DOHH2 (cell line): ENCODE measurements around the gene EN2.

Source experiments
- H3F3A ChIP-seq: fragments of 200-600 bp; sonication (generic), shearing (Covaris generic); 2 replicates; pipeline ENCODE4 v1.6.0; 2016; ENCODE audit warnings: antibody characterized with exemption, mild to moderate bottlenecking; ENCODE audit not compliant: control insufficient read depth, insufficient read depth
- H3K27ac ChIP-seq: fragments of 200-600 bp; sonication (generic); 2 replicates; pipeline ENCODE4 v1.5.1; 2014; ENCODE audit warnings: low read depth, mild to moderate bottlenecking, low read length, moderate library complexity
- H3K27me3 ChIP-seq: fragments of 200-600 bp; sonication (generic); 2 replicates; pipeline ENCODE4 v1.6.1; 2014; ENCODE audit warnings: mild to moderate bottlenecking, low read length, mixed read lengths; ENCODE audit not compliant: control insufficient read depth
- H3K36me3 ChIP-seq: fragments of 200-600 bp; sonication (generic); 2 replicates; pipeline ENCODE4 v1.6.1; 2014; ENCODE audit warnings: mild to moderate bottlenecking, low read length, moderate library complexity, mixed read lengths; ENCODE audit not compliant: control insufficient read depth
- H3K4me1 ChIP-seq: fragments of 200-600 bp; sonication (generic); 2 replicates; pipeline ENCODE4 v1.6.1; 2014; ENCODE audit warnings: mild to moderate bottlenecking, low read length, mixed read lengths; ENCODE audit not compliant: control insufficient read depth
- H3K4me2 ChIP-seq: fragments of 200-600 bp; sonication (generic); 2 replicates; pipeline ENCODE4 v1.6.0; 2014; ENCODE audit warnings: mild to moderate bottlenecking, low read length, moderate library complexity
- H3K4me3 ChIP-seq: fragments of 200-600 bp; sonication (generic); 2 replicates; pipeline ENCODE4 v1.5.1; 2014; ENCODE audit warnings: mild to moderate bottlenecking, low read length, mixed read lengths
- H3K79me2 ChIP-seq: fragments of 200-600 bp; sonication (generic); 2 replicates; pipeline ENCODE4 v1.6.1; 2014; ENCODE audit warnings: mild to moderate bottlenecking, low read length, mixed read lengths; ENCODE audit not compliant: control insufficient read depth
- H3K9me2 ChIP-seq: fragments of 200-600 bp; sonication (generic); replicated peaks from 2 replicates; pipeline ENCODE4 v1.6.1; 2014; ENCODE audit warnings: mild to moderate bottlenecking, low read length, mixed read lengths; ENCODE audit not compliant: control insufficient read depth
- H3K9me3 ChIP-seq: fragments of 200-600 bp; sonication (generic); 2 replicates; pipeline ENCODE4 v1.6.1; 2014; ENCODE audit warnings: antibody characterized with exemption, low read length, mixed read lengths; ENCODE audit not compliant: control insufficient read depth, insufficient read depth
- H4K20me1 ChIP-seq: fragments of 200-600 bp; sonication (generic); 2 replicates; pipeline ENCODE4 v1.6.0; 2014; ENCODE audit warnings: low read depth, mild to moderate bottlenecking, antibody characterized with exemption, low read length, moderate library complexity; ENCODE audit not compliant: control insufficient read depth, insufficient read depth
- EZH2phosphoT487 ChIP-seq: fragments of 200-600 bp; sonication (generic); IDR thresholded peaks from 2 replicates; pipeline ENCODE4 v1.6.1; 2017; ENCODE audit warnings: borderline replicate concordance, mild to moderate bottlenecking, antibody characterized with exemption, low read length, moderate library complexity, mixed read lengths
- TF ChIP-seq, protein P1 (sequence below): fragments of 200-600 bp; sonication (generic); IDR thresholded peaks from one replicate; pipeline ENCODE4 v1.5.1; 2014; ENCODE audit warnings: antibody characterized with exemption, mild to moderate bottlenecking, low read depth, low read length; ENCODE audit not compliant: poor library complexity, severe bottlenecking

The EN2 gene

DNA sequence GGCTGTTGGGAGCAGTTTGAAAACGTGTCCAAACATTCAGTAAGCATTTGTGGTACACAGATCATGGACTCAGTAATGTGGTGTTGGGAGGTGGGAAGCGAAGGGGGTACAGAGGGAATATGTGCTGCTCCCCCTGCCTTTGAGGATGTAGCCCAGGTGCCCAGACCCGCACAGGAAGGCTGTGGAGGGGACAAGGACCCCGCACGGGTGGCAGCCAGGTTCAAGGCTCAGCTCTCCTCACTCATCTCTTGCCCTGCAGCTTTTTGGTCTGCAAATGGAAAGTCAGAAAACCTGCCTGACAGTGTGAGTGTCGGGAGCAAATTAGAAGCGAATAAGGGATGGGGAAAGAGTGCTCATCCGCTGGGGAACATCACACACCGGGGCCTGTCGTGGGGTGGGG is 27.3 kb upstream of the EN2 start:
- H3K27ac ChIP-seq: no peak overlapping the region
- no peaks in the 10 kb centered on the region for H3K9me3 ChIP-seq
- peaks cover 5% of the 10 kb centered on the region; the same call in 1 of the 2 replicates for H3K27me3 ChIP-seq
- no peak overlapping the region for H3K4me3 ChIP-seq
- H3F3A ChIP-seq: no peaks in the 10 kb centered on the region
- H3K9me2 ChIP-seq: no peaks in the 10 kb centered on the region
- TF ChIP-seq EZH2phosphoT487: no peak
- TF ChIP-seq, protein P1, sequence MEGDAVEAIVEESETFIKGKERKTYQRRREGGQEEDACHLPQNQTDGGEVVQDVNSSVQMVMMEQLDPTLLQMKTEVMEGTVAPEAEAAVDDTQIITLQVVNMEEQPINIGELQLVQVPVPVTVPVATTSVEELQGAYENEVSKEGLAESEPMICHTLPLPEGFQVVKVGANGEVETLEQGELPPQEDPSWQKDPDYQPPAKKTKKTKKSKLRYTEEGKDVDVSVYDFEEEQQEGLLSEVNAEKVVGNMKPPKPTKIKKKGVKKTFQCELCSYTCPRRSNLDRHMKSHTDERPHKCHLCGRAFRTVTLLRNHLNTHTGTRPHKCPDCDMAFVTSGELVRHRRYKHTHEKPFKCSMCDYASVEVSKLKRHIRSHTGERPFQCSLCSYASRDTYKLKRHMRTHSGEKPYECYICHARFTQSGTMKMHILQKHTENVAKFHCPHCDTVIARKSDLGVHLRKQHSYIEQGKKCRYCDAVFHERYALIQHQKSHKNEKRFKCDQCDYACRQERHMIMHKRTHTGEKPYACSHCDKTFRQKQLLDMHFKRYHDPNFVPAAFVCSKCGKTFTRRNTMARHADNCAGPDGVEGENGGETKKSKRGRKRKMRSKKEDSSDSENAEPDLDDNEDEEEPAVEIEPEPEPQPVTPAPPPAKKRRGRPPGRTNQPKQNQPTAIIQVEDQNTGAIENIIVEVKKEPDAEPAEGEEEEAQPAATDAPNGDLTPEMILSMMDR: no peak
- H3K4me2 ChIP-seq: no peak overlapping the region
- no peaks in the 10 kb centered on the region for H3K79me2 ChIP-seq
- H3K4me1 ChIP-seq: no peaks in the 10 kb centered on the region
- H4K20me1 ChIP-seq: no peaks in the 10 kb centered on the region
- H3K36me3 ChIP-seq: no peaks in the 10 kb centered on the region

DNA sequence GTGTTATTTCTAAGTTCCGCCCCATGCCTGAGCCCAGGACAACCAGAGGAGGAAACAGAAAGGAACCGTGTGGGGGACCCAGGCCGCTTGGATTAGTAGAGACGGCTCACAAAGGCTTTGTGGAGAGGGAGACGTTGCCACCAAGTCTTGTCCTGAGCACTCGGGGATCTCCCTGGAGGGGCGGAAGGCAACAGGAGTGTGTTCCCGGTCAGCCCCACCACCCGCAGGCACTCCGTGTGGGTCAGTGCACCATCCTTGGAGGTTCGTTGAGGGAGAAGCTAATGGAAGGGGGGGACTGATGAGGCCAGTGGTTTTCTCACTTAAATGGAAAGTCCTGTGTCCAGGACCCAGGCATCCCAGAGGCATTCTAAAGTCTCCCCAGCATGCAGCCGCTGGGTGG is 26.7 kb upstream of the EN2 start:
- H3K9me2 ChIP-seq: no peaks in the 10 kb centered on the region
- TF ChIP-seq, protein P1: no peak
- H3K27me3 ChIP-seq: peaks cover 5% of the 10 kb centered on the region; the same call in 1 of the 2 replicates
- H3K4me3 ChIP-seq: no peak overlapping the region
- H3K9me3 ChIP-seq: no peaks in the 10 kb centered on the region
- no peaks in the 10 kb centered on the region for H3K4me1 ChIP-seq
- no peaks in the 10 kb centered on the region for H3K36me3 ChIP-seq
- no peaks in the 10 kb centered on the region for H3K79me2 ChIP-seq
- H3K27ac ChIP-seq: no peak overlapping the region
- H4K20me1 ChIP-seq: no peaks in the 10 kb centered on the region
- H3F3A ChIP-seq: no peaks in the 10 kb centered on the region
- no peak overlapping the region for H3K4me2 ChIP-seq

DNA sequence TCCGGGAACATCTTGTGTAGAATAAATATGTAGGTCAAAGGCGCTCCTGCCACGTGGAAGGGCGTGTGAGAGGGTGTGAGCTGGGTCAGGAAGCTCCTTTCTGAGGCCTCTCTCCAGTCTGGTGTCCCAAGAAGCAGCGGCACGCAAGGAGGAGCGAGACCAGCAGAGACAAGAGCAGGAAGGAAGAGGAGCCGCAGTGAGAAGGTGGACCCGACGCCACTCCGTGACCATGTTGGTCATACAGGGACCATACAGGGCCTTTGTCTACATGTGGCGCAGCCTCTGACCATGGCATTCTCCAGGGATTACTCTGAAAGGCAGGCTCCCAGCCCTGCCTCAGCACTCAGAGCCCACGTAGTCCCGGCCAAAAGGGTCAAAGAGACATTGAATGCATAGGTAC is 26.2 kb upstream of the EN2 start:
- no peaks in the 10 kb centered on the region for H3K4me1 ChIP-seq
- no peaks in the 10 kb centered on the region for H3K36me3 ChIP-seq
- no peak overlapping the region for H3K4me2 ChIP-seq
- no peak overlapping the region for H3K4me3 ChIP-seq
- no peaks in the 10 kb centered on the region for H4K20me1 ChIP-seq
- H3F3A ChIP-seq: no peaks in the 10 kb centered on the region
- no peaks in the 10 kb centered on the region for H3K79me2 ChIP-seq
- H3K27ac ChIP-seq: no peak overlapping the region
- no peaks in the 10 kb centered on the region for H3K9me2 ChIP-seq
- H3K27me3 ChIP-seq: peaks cover 5% of the 10 kb centered on the region; the same call in 1 of the 2 replicates
- no peaks in the 10 kb centered on the region for H3K9me3 ChIP-seq
- TF ChIP-seq EZH2phosphoT487: no peak
- TF ChIP-seq, protein P1: no peak

DNA sequence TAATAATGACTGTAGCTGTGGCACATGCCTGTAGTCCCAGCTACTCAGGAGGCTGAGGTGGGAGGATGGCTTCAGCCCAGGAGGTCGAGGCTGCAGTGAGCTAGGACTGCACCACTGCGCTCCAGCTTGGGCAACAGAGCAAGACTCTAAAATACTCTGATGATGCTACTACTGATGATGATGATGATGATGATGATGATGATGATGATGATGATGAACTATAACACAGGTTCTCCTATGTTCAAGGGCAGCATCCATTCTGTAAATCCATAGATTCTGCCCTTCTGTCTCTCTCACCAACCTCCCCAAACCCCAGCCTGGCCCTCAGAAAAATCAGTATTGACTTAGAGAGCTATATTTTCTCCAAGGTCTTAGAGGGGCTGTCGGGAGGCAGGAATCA is 22.8 kb upstream of the EN2 start:
- no peak overlapping the region for H3K27ac ChIP-seq
- H4K20me1 ChIP-seq: no peaks in the 10 kb centered on the region
- no peaks in the 10 kb centered on the region for H3K79me2 ChIP-seq
- H3K36me3 ChIP-seq: no peaks in the 10 kb centered on the region
- H3K4me1 ChIP-seq: no peaks in the 10 kb centered on the region
- no peak overlapping the region for H3K4me3 ChIP-seq
- TF ChIP-seq EZH2phosphoT487: no peak
- TF ChIP-seq, protein P1: no peak
- no peak overlapping the region for H3K4me2 ChIP-seq
- H3K9me3 ChIP-seq: no peaks in the 10 kb centered on the region
- H3K9me2 ChIP-seq: no peaks in the 10 kb centered on the region
- H3K27me3 ChIP-seq: peaks cover 9% of the 10 kb centered on the region; the same call in 1 of the 2 replicates
- no peaks in the 10 kb centered on the region for H3F3A ChIP-seq
